Mucosa of descending colon (tissue), 3 donors: ENCODE measurements around the gene ACTN2. TPM values are rescaled to one million over a fixed set of nuclear protein-coding genes. Genes with fewer than 3 reads are reported as not detected.
"Not testable (repeated sequence)": the region's sequence is repeated elsewhere in the genome, so short reads cannot be mapped to it uniquely, and the experiment has no call there.

Source experiments
- ATAC-seq: fragments of 200-7000 bp; cut with Tn5 transposase; one replicate; pipeline ENCODE4 v1.9.1; 2020; ENCODE audit warnings: mild to moderate bottlenecking, moderate library complexity
- DNase-seq, 3 donors: peaks; one replicate each; pipeline ENCODE4 v3.0.0-alpha.2; 2020
- H3K36me3 ChIP-seq: fragments of 200-600 bp; one replicate; pipeline ENCODE4 v1.8.0; 2021; ENCODE audit warnings: low read depth, mild to moderate bottlenecking
- H3K4me1 ChIP-seq: fragments of 200-600 bp; one replicate; pipeline ENCODE4 v1.8.0; 2021; ENCODE audit warnings: low read depth, mild to moderate bottlenecking
- H3K4me3 ChIP-seq: fragments of 200-600 bp; one replicate; pipeline ENCODE4 v1.8.0; 2021; ENCODE audit warnings: mild to moderate bottlenecking
- H3K9me3 ChIP-seq: fragments of 200-600 bp; one replicate; pipeline ENCODE4 v1.8.0; 2021; ENCODE audit warnings: mild to moderate bottlenecking
- intact Hi-C, 2 donors: fragments of 100-400 bp; cut with DNase I in 1 of 2; cut with micrococcal nuclease in 1 of 2; formaldehyde crosslinking; loops; one replicate each; pipeline versions ENCODE4 v1.11.0 to v1.11.1; 2022; cut with DNase I, micrococcal nuclease
- total RNA-seq, 3 donors: library from RNA; stranded (reverse); fragmentation: NEBNext Ultra II Directional in 2 of 3; extraction: Animal tissue kit (Norgen Biotek cat#: 25700) in 2 of 3; gene quantifications; one replicate each; pipeline versions ENCODE4 v1.2.1 to v1.2.4, GENCODE V29; 2021 to 2023
- TF ChIP-seq, protein P1 (sequence below): fragments of 200-600 bp; IDR thresholded peaks from one replicate; pipeline ENCODE4 v1.8.0; 2022; ENCODE audit warnings: antibody characterized with exemption, mild to moderate bottlenecking
- donor health status: DM: no; HTN: no; CAD: no; lungs with moderate emphysema.
- donor health status: DM: no; HTN: no; CAD: no.
- donor health status: DM: no; HTN: yes; CAD: no.

Gene ACTN2
- total RNA-seq, 3 donors from 2014 or later = 0.35 to 1.3 (median 0.60) TPM

DNA sequence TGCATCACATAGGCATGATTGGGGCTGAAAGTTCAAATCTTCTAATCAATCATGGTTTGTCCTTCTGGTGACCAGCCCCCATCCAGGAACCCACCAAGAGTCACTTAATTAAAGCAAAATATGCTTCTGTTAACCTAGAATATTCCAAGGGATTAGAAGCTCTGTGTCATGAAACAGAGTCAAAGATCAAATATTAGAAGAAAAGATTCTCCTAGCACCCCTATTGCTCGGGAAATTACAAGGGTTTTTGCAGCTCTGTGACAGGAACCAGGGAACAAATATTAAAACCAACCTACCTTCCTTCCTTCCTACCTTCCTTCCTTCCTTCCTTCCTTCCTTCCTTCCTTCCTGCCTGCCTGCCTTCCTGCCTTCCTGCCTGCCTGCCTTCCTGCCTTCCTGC lies 31.8 kb upstream of the ACTN2 start:
- H3K4me1 ChIP-seq = no peaks in the 10 kb centered on the region
- intact Hi-C loops = no loop called here
- H3K4me3 ChIP-seq = no peak overlapping the region
- DNase-seq (no peak), ATAC-seq (no peak)
- no peaks in the 10 kb centered on the region for H3K9me3 ChIP-seq
- H3K36me3 ChIP-seq = no peaks in the 10 kb centered on the region
- TF ChIP-seq, protein P1, sequence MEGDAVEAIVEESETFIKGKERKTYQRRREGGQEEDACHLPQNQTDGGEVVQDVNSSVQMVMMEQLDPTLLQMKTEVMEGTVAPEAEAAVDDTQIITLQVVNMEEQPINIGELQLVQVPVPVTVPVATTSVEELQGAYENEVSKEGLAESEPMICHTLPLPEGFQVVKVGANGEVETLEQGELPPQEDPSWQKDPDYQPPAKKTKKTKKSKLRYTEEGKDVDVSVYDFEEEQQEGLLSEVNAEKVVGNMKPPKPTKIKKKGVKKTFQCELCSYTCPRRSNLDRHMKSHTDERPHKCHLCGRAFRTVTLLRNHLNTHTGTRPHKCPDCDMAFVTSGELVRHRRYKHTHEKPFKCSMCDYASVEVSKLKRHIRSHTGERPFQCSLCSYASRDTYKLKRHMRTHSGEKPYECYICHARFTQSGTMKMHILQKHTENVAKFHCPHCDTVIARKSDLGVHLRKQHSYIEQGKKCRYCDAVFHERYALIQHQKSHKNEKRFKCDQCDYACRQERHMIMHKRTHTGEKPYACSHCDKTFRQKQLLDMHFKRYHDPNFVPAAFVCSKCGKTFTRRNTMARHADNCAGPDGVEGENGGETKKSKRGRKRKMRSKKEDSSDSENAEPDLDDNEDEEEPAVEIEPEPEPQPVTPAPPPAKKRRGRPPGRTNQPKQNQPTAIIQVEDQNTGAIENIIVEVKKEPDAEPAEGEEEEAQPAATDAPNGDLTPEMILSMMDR = no peak

DNA sequence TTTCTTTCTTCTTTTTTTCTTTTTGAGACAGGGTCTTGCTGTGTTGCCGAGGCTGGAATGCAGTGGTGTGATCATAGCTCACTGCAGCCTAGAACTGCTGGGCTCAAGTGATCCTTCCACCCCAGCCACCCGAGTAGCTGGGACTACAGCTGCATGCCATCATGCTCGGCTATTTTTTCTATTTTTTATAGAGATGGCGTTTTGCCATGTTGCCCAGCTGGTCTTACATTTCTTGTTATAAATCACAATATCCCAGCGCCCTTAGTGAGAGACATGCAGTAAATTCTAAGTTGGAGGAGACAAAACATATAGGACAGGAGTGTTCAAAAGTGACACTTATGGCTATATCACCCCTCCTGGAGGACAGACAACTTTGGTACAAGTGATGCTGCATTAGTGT lies 31.3 kb upstream of the ACTN2 start:
- DNase-seq (no peak), ATAC-seq (no peak)
- intact Hi-C loops = no loop called here
- TF ChIP-seq, protein P1 = no peak
- Histone ChIP-seq H3K36me3 (no peaks in the 10 kb centered on the region), H3K4me1 (no peaks in the 10 kb centered on the region), H3K9me3 (no peaks in the 10 kb centered on the region), H3K4me3 (no peak overlapping the region)

DNA sequence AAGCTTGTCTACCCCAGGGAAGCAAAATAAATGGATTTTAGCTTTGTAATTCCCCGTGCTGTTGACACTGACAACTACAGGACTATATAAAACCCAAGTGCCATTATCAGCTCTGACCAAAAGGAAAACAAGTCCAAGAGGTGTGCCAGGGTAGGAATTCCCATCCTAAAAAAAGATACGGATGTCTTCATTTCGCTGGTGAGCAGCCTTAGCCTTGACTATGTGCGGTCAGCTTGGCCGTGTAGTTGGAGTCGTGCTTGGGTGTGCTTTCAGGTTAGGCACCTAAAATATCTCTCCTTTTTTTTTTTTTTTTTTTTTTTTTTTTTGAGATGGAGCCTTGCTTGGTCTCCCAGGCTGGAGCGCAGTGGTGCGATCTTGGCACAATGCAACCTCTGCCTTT lies 28.9 kb upstream of the ACTN2 start:
- no peaks in the 10 kb centered on the region for H3K4me1 ChIP-seq
- TF ChIP-seq, protein P1 = no peak
- no peak for ATAC-seq
- DNase-seq = no peak
- intact Hi-C loops = no loop called here
- H3K4me3 ChIP-seq = no peak overlapping the region
- no peaks in the 10 kb centered on the region for H3K36me3 ChIP-seq
- no peaks in the 10 kb centered on the region for H3K9me3 ChIP-seq

DNA sequence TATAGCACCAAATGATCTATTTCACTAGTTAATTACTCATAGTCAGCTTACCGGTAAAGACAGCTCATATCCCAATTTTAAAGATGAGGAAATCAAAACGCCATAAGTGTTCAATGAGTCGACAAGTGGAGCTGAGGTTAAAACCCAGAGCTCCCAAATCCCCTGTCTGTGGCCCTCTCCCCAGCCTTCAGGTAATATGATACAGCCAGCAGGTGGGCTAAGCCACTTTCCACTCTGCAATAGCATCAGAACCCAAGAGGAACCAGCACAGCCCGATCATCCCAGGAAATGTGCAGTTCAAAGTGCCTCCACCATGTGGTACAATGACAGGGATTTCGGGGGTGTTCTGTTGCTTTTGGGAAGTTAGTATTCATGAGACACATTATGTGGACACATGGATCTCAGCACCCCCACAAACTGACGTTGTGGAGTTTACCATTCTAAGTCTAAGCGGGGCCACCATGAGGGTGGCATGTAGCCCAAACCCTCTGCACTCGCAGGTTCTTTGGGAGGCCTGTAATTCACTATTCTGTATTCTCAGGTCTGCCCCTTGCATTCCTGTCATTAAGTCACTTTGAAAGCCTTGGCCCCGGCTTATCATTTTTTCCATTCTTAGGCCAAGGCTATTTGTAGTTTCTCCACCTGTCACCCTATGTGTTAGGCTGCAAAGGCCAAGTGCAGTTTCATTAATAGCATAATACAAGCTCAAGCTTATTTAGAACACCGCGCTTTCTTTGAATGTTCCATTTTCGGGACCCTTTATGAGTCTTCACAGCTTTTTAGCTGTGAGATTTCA lies 26.3 kb upstream of the ACTN2 start:
- Histone ChIP-seq H3K4me1 (no peaks in the 10 kb centered on the region), H3K4me3 (no peak overlapping the region), H3K9me3 (no peaks in the 10 kb centered on the region), H3K36me3 (no peaks in the 10 kb centered on the region)
- TF ChIP-seq, protein P1 = no peak
- DNase-seq (no peak), ATAC-seq (no peak)
- intact Hi-C loops = no loop called here

DNA sequence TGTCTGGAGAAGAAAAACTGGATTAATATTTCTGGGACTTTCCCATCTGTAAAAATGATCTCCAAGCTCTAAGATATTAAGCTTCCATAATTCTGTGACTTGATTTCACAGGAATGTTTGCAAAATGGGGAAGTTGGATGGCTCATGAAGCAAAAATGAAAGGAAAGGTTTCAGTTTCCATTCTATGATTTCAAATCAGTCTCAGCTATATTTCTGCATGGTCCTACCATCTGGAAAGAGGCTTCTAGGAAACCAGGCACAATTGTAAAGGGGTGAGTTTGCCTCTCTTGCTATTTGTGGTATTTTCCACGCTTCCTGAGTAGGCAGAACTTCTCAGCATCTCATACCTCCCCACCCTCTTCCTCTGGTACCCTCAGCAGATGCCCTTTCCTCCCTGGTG lies 22.4 kb upstream of the ACTN2 start:
- DNase-seq = no peak
- Histone ChIP-seq H3K9me3 (no peaks in the 10 kb centered on the region), H3K4me1 (no peaks in the 10 kb centered on the region), H3K36me3 (no peaks in the 10 kb centered on the region), H3K4me3 (no peak overlapping the region)
- no peak for ATAC-seq
- intact Hi-C loops = no loop called here
- TF ChIP-seq, protein P1 = no peak

DNA sequence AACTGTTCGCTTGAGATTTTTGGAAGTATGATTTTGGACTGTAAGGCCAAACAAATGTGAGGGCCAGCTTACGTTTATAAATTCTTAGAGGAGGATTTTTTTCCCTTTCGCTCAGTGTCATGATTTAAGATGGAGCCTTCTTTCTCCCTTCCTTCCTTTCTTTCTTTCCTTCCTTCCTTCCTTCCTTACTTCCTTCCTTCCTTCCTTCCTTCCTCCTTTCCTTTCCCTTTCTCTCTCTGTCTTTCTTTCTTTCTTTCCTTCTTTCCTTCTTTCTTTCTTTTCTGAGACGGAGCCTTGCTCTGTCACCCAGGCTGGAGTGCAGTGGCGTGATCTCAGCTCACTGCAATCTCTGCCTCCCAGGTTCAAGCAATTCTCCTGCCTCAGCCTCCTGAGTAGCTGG lies 17.4 kb upstream of the ACTN2 start:
- H3K36me3 ChIP-seq, H3K4me1 ChIP-seq, H3K9me3 ChIP-seq, H3K4me3 ChIP-seq, DNase-seq, ATAC-seq, intact Hi-C loops: not testable (repeated sequence)
